Measurements from ENCODE around the gene RFPL1. TPM values are rescaled to one million over a fixed set of nuclear protein-coding genes. Genes with fewer than 3 reads are reported as not detected.

The RFPL1 gene
- total RNA-seq, 1 donor, result not detected

DNA sequence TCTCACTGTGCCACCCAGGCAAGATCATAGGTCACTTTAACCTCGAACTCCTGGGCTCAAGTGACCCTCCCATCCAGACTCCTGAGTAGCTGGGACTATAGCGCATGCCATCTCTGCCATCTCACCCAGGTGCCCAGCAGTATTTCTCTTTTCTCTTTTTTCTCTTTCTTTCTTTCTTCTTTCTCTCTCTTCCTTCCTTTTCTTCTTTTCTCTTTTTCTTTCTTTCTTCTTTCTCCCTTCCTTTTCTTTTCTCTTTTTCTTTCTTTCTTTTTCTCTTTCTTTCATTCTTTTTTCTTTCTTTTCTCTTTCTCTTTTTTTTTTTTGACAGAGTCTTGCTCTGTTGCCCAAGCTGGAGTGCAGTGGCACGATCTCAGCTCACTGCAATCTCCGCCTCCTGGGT, 13.5 kb downstream of the RFPL1 start:
- DNase-seq (ENCODE audit: low read depth), result no peak
- no peak overlapping the region for H3K4me3 ChIP-seq (ENCODE audit: low read depth, low read length)
- TF ChIP-seq, protein P1, sequence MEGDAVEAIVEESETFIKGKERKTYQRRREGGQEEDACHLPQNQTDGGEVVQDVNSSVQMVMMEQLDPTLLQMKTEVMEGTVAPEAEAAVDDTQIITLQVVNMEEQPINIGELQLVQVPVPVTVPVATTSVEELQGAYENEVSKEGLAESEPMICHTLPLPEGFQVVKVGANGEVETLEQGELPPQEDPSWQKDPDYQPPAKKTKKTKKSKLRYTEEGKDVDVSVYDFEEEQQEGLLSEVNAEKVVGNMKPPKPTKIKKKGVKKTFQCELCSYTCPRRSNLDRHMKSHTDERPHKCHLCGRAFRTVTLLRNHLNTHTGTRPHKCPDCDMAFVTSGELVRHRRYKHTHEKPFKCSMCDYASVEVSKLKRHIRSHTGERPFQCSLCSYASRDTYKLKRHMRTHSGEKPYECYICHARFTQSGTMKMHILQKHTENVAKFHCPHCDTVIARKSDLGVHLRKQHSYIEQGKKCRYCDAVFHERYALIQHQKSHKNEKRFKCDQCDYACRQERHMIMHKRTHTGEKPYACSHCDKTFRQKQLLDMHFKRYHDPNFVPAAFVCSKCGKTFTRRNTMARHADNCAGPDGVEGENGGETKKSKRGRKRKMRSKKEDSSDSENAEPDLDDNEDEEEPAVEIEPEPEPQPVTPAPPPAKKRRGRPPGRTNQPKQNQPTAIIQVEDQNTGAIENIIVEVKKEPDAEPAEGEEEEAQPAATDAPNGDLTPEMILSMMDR (IDR thresholded peaks at IDR 0.05; ENCODE audit: insufficient read depth, low read length), result no peak

DNA sequence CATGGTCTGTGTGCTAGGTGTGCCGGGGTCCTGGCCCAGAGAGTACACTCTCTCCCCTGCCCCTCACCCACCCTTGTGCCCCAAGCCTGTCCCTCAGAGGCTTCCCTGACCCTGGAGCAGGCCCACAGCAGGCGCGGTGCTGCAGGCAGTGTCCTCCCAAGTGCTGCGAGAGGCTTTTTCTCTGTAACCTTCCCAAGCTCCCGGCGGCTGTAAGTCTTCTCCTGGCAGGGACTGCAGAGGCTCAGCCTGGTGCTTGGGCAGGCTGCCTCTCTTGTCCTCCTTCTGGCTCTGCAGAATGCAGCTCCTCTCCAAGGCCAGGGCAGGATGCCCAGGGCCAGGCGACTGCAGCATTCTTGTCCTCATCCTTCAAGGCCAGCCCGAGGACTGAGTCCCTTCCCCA, 15.9 kb downstream of the RFPL1 start:
- TF ChIP-seq, protein P1 (IDR thresholded peaks at IDR 0.05; ENCODE audit: insufficient read depth, low read length), result no peak

DNA sequence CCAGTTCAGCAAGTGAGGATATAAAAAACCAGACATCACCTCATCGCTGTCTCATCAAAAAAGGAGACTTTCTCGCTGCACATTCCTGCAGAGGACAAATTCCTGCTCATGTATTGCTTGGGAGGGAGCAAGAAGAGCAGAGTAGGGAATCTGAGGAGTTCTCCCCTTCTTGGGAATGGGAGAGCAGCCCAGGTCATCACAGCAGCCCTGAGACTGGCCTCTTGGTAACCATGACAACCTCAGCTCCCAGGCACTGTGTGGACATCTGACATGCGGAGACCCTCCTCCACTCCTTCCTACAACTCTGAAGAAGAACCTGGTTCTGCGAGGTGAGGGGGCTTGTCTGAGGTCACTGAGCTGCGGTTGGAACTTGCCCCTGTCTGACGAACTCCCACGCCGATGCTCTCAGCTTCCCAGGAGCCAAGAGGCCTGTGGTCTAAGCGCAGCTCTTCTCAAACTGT, 17.9 kb downstream of the RFPL1 start:
- no peak for DNase-seq (ENCODE audit: low read depth)
- no peak overlapping the region for H3K4me3 ChIP-seq (ENCODE audit: low read depth, low read length)
- TF ChIP-seq, protein P1 (IDR thresholded peaks at IDR 0.05; ENCODE audit: insufficient read depth, low read length), result no peak

More for the DNA sequence above, 15.9 kb downstream of the RFPL1 start:
- no peak for DNase-seq (ENCODE audit: low read depth)
- H3K4me3 ChIP-seq (ENCODE audit: low read depth, low read length), result no peak overlapping the region

DNA sequence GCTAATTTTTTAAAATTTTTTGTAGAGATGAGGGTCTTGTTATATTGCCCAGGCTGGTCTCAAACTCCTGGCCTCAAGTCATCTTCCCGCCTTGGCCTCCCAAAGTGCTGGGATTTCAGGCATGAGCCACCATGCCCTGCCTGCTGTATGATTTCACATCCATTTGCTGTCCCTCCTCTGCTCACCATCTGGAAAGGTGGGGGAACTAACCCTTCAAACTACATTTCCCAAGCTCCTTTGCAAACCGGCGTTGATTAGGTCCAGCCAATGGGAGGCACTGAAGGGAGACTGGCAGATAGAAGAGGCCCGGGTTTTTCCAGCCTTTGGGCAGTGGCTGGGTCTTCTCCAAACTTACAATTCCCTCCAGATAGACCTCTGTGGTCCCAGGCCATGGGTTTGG, 19.3 kb downstream of the RFPL1 start:
- no peak overlapping the region for H3K4me3 ChIP-seq (ENCODE audit: low read depth, low read length)
- DNase-seq (ENCODE audit: low read depth), result peak; percentile 22
- TF ChIP-seq, protein P1 (IDR thresholded peaks at IDR 0.05; ENCODE audit: insufficient read depth, low read length), result no peak

DNA sequence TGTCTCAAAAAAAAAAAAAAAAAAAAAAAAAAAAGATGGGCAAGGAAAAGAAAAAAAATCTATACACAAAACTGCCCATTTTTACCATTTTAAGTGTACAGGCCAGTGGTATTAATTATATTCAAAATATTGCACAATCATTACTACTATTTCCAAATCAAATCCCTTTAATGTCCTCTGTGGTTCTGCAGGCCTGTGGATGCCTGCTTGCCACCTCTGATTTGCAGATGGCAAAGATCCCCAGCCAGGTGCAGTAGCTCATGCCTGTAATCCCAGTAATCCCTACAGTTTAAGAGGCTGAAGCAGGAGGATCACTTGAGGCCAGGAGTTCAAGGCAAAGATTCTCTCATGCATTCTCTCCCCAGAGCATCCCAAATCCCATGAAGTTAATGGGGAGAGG, 20.2 kb downstream of the RFPL1 start:
- DNase-seq (ENCODE audit: low read depth), result no peak
- TF ChIP-seq, protein P1 (IDR thresholded peaks at IDR 0.05; ENCODE audit: insufficient read depth, low read length), result no peak
- no peak overlapping the region for H3K4me3 ChIP-seq (ENCODE audit: low read depth, low read length)

DNA sequence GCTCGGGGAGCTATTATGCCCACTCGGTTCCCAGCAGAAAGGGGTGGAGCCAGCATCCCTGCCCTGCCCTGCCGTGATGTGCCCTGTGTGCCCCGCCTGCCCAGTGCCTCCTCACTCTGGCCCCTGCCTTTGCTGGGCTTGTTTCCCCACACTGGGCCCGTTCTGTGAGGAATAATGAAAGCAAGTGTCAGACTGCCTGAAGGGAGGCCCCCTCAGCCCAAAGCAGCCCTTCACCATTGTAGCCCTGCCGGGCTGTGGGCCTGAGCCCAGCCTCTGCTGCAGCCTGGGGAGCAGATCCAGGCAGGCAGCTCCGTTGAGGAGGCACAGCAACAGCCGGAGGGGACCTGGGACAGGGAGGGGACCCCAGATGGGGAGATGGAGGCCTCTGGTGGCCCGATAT, 21.4 kb downstream of the RFPL1 start:
- H3K4me3 ChIP-seq (ENCODE audit: low read depth, low read length), result no peak overlapping the region
- TF ChIP-seq, protein P1 (IDR thresholded peaks at IDR 0.05; ENCODE audit: insufficient read depth, low read length), result no peak
- DNase-seq (ENCODE audit: low read depth), result no peak

DNA sequence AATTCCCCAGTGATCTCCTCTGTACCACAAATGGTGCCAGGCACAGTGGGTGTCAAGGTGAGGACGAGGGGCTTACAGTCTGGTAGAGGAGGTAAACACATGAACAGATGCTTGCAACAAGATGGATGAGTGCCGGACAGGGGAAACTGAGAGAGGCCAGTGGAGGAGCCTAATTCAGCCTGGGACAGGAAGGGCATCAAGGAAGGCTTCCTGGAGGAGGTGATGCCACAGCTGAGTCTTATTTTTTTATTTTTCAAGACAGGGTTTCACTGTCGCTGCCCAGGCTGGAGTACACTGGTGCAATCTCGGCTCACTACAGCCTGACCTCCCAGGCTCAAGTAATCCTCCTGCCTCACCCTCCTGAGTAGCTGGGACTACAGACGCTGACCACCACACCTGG, 22.9 kb downstream of the RFPL1 start:
- TF ChIP-seq, protein P1 (IDR thresholded peaks at IDR 0.05; ENCODE audit: insufficient read depth, low read length), result no peak
- no peak overlapping the region for H3K4me3 ChIP-seq (ENCODE audit: low read depth, low read length)
- no peak for DNase-seq (ENCODE audit: low read depth)

Data from fibroblast of the aortic adventitia (primary cell).